ENCODE measurements around the gene MBOAT2. TPM values are rescaled to one million over a fixed set of nuclear protein-coding genes. Genes with fewer than 3 reads are reported as not detected.
"Not testable (repeated sequence)": the region's sequence is repeated elsewhere in the genome, so short reads cannot be mapped to it uniquely, and the experiment has no call there.

Gene MBOAT2
- polyA plus RNA-seq, 1 donor from 2014 or later = 205 TPM

DNA sequence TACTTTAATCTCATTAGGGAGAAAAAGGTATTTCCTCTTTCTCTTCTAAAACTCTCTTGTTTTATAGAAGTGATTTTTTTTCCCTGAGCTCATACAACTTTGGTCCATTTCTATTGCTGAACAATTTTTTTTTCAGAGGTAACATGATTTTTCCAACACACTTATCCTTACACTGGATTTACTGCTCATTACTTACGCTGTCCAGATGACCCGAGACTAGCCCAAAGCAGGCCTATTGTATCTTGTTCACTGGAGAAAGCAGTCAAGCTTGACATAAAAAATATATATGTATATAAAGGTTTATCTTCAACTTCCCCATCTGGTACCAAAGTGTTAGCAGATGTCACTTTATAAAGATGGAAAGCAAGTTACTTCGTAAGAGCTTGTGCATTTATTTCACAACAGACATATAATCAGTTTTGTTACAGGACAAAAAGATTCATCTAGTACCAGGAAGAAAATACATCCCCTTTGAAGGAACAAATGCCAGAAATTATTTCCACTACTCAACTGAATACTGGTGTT lies 95.7 kb downstream of the MBOAT2 start:
- H2AFZ ChIP-seq (ENCODE audit: low read depth, low read length) = no peak overlapping the region
- H3K4me2 ChIP-seq (ENCODE audit: low read length) = no peak overlapping the region
- no peaks in the 10 kb centered on the region for H3F3A ChIP-seq (ENCODE audit: insufficient read depth, low read length, poor library complexity, severe bottlenecking)
- no peaks in the 10 kb centered on the region for H4K20me1 ChIP-seq (ENCODE audit: insufficient read depth)
- H3K36me3 ChIP-seq (ENCODE audit: insufficient read depth, low read length) = peaks cover 13% of the 10 kb centered on the region
- H3K9me2 ChIP-seq (ENCODE audit: insufficient read depth, low read length) = no peaks in the 10 kb centered on the region
- no peaks in the 10 kb centered on the region for H3K79me2 ChIP-seq (replicated peaks; ENCODE audit: insufficient read depth, low read length)
- no peaks in the 10 kb centered on the region for H3K27me3 ChIP-seq (ENCODE audit: insufficient read depth, low read depth, low read length)
- H3K27ac ChIP-seq (ENCODE audit: low read length) = no peak overlapping the region
- H3K4me3 ChIP-seq (ENCODE audit: low read length) = no peak overlapping the region
- peaks cover 6% of the 10 kb centered on the region for H3K9me3 ChIP-seq (ENCODE audit: low read length)
- no peak overlapping the region for H3K9ac ChIP-seq (ENCODE audit: low read length)
- TF ChIP-seq REST (IDR thresholded peaks at IDR 0.05; ENCODE audit: borderline replicate concordance) (no peak), CTCF (IDR thresholded peaks at IDR 0.05; ENCODE audit: poor library complexity, severe bottlenecking) (no peak), EP300 (conservative IDR thresholded peaks at IDR 0.05; ENCODE audit: poor library complexity, severe bottlenecking) (no peak), TAF1 (IDR thresholded peaks at IDR 0.05; ENCODE audit: low read depth) (no peak), MXI1 (conservative IDR thresholded peaks at IDR 0.05; ENCODE audit: poor library complexity, severe bottlenecking) (no peak), EZH2 (IDR thresholded peaks at IDR 0.05; ENCODE audit: borderline replicate concordance, insufficient read depth, low read length, poor library complexity, severe bottlenecking) (no peak), POLR2AphosphoS5 (IDR thresholded peaks at IDR 0.05) (no peak), SMC3 (conservative IDR thresholded peaks at IDR 0.05; ENCODE audit: poor library complexity) (no peak), RAD21 (conservative IDR thresholded peaks at IDR 0.05) (no peak)

DNA sequence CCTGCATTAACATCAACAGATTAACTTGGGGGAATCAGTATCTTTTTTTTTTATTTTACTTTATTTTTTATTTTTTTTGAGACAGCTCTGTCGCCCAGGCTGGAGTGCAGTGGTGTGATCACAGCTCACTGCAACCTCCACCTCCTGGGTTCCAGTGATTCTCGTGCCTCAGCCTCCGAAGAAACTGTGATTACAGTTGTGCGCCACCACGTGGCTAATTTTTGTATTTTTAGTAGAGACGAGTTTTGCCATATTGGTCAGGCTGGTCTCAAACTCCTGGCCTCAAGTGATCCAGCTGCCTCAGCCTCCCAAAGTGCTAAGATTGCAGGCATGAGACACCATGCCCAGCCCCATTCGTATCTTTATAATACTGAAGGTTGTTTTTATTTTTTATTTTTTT lies 99.6 kb downstream of the MBOAT2 start:
- not testable (repeated sequence) for H4K20me1 ChIP-seq (ENCODE audit: insufficient read depth)

GRCh38 chr2:8902757-8903156 lies 100.7 kb downstream of the MBOAT2 start:
- H3K27me3 ChIP-seq (ENCODE audit: insufficient read depth, low read depth, low read length); H4K20me1 ChIP-seq (ENCODE audit: insufficient read depth); H3K9me2 ChIP-seq (ENCODE audit: insufficient read depth, low read length); H3K79me2 ChIP-seq (replicated peaks; ENCODE audit: insufficient read depth, low read length); H3K9me3 ChIP-seq (ENCODE audit: low read length); H3K4me2 ChIP-seq (ENCODE audit: low read length); H2AFZ ChIP-seq (ENCODE audit: low read depth, low read length); H3K9ac ChIP-seq (ENCODE audit: low read length); H3K27ac ChIP-seq (ENCODE audit: low read length); H3K4me3 ChIP-seq (ENCODE audit: low read length); H3F3A ChIP-seq (ENCODE audit: insufficient read depth, low read length, poor library complexity, severe bottlenecking): not testable (repeated sequence)
- H3K36me3 ChIP-seq (ENCODE audit: insufficient read depth, low read length) = peaks cover 12% of the 10 kb centered on the region

More for the DNA sequence above, 99.6 kb downstream of the MBOAT2 start:
- H3K27ac ChIP-seq (ENCODE audit: low read length); H3K9ac ChIP-seq (ENCODE audit: low read length); H3K4me3 ChIP-seq (ENCODE audit: low read length); H3K27me3 ChIP-seq (ENCODE audit: insufficient read depth, low read depth, low read length); H3F3A ChIP-seq (ENCODE audit: insufficient read depth, low read length, poor library complexity, severe bottlenecking); H2AFZ ChIP-seq (ENCODE audit: low read depth, low read length); H3K9me2 ChIP-seq (ENCODE audit: insufficient read depth, low read length); H3K9me3 ChIP-seq (ENCODE audit: low read length); H3K79me2 ChIP-seq (replicated peaks; ENCODE audit: insufficient read depth, low read length); H3K4me2 ChIP-seq (ENCODE audit: low read length): not testable (repeated sequence)
- peaks cover 13% of the 10 kb centered on the region for H3K36me3 ChIP-seq (ENCODE audit: insufficient read depth, low read length)

DNA sequence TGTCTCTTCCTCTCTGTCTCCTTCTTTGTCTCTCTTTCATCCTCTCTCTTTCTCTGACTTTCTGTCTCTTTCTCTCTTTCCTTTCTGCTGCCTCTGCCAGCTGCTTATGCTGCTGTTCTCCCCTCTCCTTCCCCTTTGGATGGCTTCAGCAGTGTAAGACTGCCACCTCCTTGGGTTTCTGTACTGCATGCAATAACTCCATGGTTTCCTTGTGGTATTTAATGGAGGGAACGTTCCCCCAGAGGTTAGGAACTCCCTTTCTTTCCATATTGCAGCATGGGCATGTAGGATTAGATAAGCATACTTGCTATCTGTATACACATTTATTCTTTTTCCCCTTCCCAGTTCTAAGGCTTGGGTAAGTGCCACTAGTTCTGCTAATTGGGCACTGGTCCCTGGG lies 106.3 kb downstream of the MBOAT2 start:
- not testable (repeated sequence) for H3K9ac ChIP-seq (ENCODE audit: low read length); H3K27ac ChIP-seq (ENCODE audit: low read length); H3K36me3 ChIP-seq (ENCODE audit: insufficient read depth, low read length); H3F3A ChIP-seq (ENCODE audit: insufficient read depth, low read length, poor library complexity, severe bottlenecking); H3K79me2 ChIP-seq (replicated peaks; ENCODE audit: insufficient read depth, low read length); H3K4me2 ChIP-seq (ENCODE audit: low read length); H3K27me3 ChIP-seq (ENCODE audit: insufficient read depth, low read depth, low read length); H3K9me3 ChIP-seq (ENCODE audit: low read length); H3K4me3 ChIP-seq (ENCODE audit: low read length); H3K9me2 ChIP-seq (ENCODE audit: insufficient read depth, low read length); H4K20me1 ChIP-seq (ENCODE audit: insufficient read depth); H2AFZ ChIP-seq (ENCODE audit: low read depth, low read length)

GRCh38 chr2:8896671-8897070 lies 106.8 kb downstream of the MBOAT2 start:
- not testable (repeated sequence) for H3K4me3 ChIP-seq (ENCODE audit: low read length); H3K27me3 ChIP-seq (ENCODE audit: insufficient read depth, low read depth, low read length); H3K4me2 ChIP-seq (ENCODE audit: low read length); H3K9me2 ChIP-seq (ENCODE audit: insufficient read depth, low read length); H3F3A ChIP-seq (ENCODE audit: insufficient read depth, low read length, poor library complexity, severe bottlenecking); H3K9ac ChIP-seq (ENCODE audit: low read length); H4K20me1 ChIP-seq (ENCODE audit: insufficient read depth); H3K9me3 ChIP-seq (ENCODE audit: low read length); H3K36me3 ChIP-seq (ENCODE audit: insufficient read depth, low read length); H2AFZ ChIP-seq (ENCODE audit: low read depth, low read length); H3K27ac ChIP-seq (ENCODE audit: low read length); H3K79me2 ChIP-seq (replicated peaks; ENCODE audit: insufficient read depth, low read length)
